Upper lobe of right lung (tissue), 1 donor: ENCODE data around the gene CELA3A. TPM values are rescaled to one million over a fixed set of nuclear protein-coding genes. Genes with fewer than 3 reads are reported as not detected.
"Not testable (repeated sequence)": the region's sequence is repeated elsewhere in the genome, so short reads cannot be mapped to it uniquely, and the experiment has no call there.

ENCODE experiments used
- ATAC-seq: fragments of 200-7000 bp; cut with Tn5 transposase; one replicate; pipeline ENCODE4 v1.9.1; 2020; ENCODE audit warnings: mild to moderate bottlenecking, moderate library complexity
- DNase-seq: peaks from one replicate; pipeline ENCODE4 v3.0.0-alpha.2; 2020
- H3K27ac ChIP-seq: fragments of 200-600 bp; one replicate; pipeline ENCODE4 v1.8.0; 2022
- H3K27me3 ChIP-seq: fragments of 200-600 bp; one replicate; pipeline ENCODE4 v1.8.0; 2022; ENCODE audit warnings: mild to moderate bottlenecking
- H3K36me3 ChIP-seq: fragments of 200-600 bp; one replicate; pipeline ENCODE4 v1.8.0; 2022
- H3K4me1 ChIP-seq: fragments of 200-600 bp; one replicate; pipeline ENCODE4 v1.8.0; 2022
- H3K4me3 ChIP-seq: fragments of 200-600 bp; one replicate; pipeline ENCODE4 v1.8.0; 2022; ENCODE audit warnings: mild to moderate bottlenecking
- H3K9me3 ChIP-seq: fragments of 200-600 bp; one replicate; pipeline ENCODE4 v1.8.0; 2022
- CTCF ChIP-seq: fragments of 200-600 bp; IDR thresholded peaks from one replicate; pipeline ENCODE4 v1.8.0; 2022; ENCODE audit warnings: antibody characterized with exemption
- intact Hi-C: fragments of 100-400 bp; cut with DNase I; formaldehyde crosslinking; loops from one replicate; pipeline ENCODE4 v1.11.0; 2022
- total RNA-seq: library from RNA; stranded (reverse); fragmentation: NEBNext Ultra II Directional; extraction: Animal tissue kit (Norgen Biotek cat#: 25700); gene quantifications from one replicate; pipeline ENCODE4 v1.2.1, GENCODE V29; 2021
- donor health status: DM: no; HTN: yes; CAD: no; lungs with severe emphysema.

CELA3A gene
- total RNA-seq, 1 donor from 2014 or later = not detected

GRCh38 chr1:21998624-21999294, 2.7 kb upstream of the CELA3A start:
- DNase-seq, H3K9me3 ChIP-seq, H3K36me3 ChIP-seq, H3K27ac ChIP-seq, intact Hi-C loops, H3K4me3 ChIP-seq, H3K4me1 ChIP-seq, ATAC-seq, H3K27me3 ChIP-seq: not testable (repeated sequence)

DNA sequence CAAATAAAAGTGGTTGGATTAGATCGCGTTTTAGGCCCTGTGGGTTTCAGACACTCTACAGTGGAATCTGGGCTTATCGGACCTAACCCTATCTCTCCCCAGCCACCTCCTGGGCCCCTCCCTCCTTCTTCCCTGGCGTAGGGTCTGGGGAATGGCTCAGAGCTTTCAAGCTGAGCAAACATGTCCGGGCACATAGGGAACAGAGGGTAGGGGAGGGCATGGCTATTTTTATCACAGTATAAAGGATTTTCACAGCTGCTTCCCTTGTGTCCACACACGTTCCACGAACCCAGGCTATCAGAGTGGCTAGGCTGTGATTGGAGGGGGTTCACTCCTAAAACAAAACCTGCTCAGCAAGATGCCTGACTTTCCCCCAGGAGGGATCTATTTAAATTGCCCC, 1.8 kb upstream of the CELA3A start:
- H3K27ac ChIP-seq, H3K27me3 ChIP-seq, H3K4me3 ChIP-seq, H3K9me3 ChIP-seq, H3K36me3 ChIP-seq, DNase-seq, H3K4me1 ChIP-seq, intact Hi-C loops: not testable (repeated sequence)
- ATAC-seq = peak; percentile 71

DNA sequence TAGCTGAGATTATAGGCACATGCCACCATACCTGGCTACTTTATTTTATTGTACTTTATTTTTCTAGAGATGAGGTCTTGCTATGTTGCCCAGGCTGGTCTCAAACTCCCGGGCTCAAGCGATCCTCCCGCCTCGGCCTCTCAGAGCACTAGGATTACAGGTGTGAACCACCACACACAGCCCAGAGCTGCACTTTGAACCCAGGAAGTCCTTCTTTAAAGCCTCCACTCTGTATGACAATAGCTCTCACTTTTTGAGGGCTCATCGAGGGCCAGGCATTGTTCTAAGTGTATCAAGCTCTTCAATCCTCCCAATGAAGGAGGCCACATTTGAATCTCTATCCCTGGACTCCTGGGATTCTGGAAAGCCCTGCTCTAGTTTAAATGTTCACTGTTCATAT, 1.0 kb downstream of the CELA3A start:
- ATAC-seq, H3K4me1 ChIP-seq, H3K9me3 ChIP-seq, H3K4me3 ChIP-seq, H3K27ac ChIP-seq, H3K36me3 ChIP-seq, intact Hi-C loops, DNase-seq, H3K27me3 ChIP-seq: not testable (repeated sequence)

- H3K4me3 ChIP-seq, DNase-seq, intact Hi-C loops, H3K27ac ChIP-seq, H3K27me3 ChIP-seq, H3K9me3 ChIP-seq, ATAC-seq, H3K4me1 ChIP-seq, H3K36me3 ChIP-seq: not testable (repeated sequence)
Observed at GRCh38 chr1:22002875-22003274, 1.4 kb downstream of the CELA3A start.

DNA sequence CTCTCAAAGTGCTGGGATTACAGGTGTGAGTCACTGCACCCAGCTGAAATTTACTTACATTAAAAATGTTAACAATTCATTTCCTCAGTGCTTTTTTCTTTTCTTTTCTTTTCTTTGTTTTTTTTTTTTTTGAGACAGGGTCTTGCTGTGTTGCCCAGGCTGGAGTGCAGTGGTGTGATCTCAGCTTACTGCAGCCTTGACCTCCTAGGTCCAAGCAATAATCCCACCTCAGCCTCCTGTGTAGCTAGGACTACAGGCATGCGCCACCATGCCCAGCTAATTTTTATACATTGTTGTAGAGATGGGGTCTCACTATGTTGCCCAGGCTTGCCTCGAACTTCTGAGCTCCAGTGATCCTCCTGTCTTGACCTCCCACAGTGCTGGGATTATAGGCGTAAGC, 2.5 kb downstream of the CELA3A start:
- H3K9me3 ChIP-seq, H3K4me3 ChIP-seq, ATAC-seq, H3K36me3 ChIP-seq, intact Hi-C loops, H3K27me3 ChIP-seq, H3K27ac ChIP-seq, H3K4me1 ChIP-seq, DNase-seq: not testable (repeated sequence)

- intact Hi-C loops, H3K9me3 ChIP-seq, H3K4me1 ChIP-seq, H3K36me3 ChIP-seq, H3K27ac ChIP-seq, H3K27me3 ChIP-seq, H3K4me3 ChIP-seq, DNase-seq: not testable (repeated sequence)
- peak; percentile 83 for ATAC-seq
- TF ChIP-seq CTCF = peak; percentile 35
Observed at GRCh38 chr1:22005261-22006149, 4.0 kb downstream of the CELA3A start.

DNA sequence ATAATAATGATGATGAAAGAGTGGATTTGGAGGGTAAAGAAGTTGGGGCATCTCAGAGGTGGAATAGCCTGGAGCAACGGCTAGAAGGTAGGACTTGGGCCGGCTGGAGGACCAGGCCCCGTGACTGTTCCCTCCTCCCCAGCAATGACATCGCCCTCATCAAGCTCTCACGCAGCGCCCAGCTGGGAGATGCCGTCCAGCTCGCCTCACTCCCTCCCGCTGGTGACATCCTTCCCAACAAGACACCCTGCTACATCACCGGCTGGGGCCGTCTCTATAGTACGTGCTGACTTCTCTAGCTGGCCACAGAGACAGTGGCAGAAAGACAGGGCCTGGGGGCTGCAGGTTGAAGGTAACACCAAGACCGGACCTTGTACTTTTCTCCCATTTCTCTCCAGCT, 5.3 kb downstream of the CELA3A start:
- H3K27me3 ChIP-seq, H3K36me3 ChIP-seq, H3K4me3 ChIP-seq, H3K4me1 ChIP-seq, H3K9me3 ChIP-seq, H3K27ac ChIP-seq, DNase-seq, intact Hi-C loops, ATAC-seq: not testable (repeated sequence)

DNA sequence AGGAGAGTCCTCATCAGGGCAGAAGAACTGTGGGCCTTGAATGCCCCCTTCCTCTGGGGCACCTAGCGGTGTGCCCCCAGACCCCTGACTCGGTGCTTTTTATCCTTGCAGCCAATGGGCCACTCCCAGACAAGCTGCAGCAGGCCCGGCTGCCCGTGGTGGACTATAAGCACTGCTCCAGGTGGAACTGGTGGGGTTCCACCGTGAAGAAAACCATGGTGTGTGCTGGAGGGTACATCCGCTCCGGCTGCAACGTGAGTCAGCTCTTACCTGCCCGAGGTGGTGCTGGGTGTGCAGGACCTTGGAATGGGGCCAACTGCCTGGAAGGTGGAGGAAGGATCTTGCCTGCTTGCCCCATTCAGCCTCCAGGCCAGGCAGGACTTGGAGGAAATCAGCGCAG, 5.8 kb downstream of the CELA3A start:
- H3K27me3 ChIP-seq, ATAC-seq, DNase-seq, H3K4me3 ChIP-seq, H3K36me3 ChIP-seq, H3K4me1 ChIP-seq, H3K9me3 ChIP-seq, H3K27ac ChIP-seq, intact Hi-C loops: not testable (repeated sequence)

DNA sequence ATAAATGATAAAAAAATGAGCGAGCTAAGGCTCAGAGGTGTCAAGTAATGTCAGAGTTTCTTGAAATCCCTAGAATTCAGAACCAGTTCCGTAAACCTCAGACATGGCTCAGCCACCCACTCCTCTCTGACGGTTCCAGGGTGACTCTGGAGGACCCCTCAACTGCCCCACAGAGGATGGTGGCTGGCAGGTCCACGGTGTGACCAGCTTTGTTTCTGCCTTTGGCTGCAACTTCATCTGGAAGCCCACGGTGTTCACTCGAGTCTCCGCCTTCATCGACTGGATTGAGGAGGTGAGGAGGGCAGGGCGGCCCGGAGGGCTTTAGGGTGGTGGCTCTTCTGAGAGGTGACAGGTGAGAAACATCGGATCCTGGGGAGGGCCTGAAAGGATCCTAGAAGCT, 8.1 kb downstream of the CELA3A start:
- ATAC-seq, H3K4me3 ChIP-seq, H3K9me3 ChIP-seq, H3K4me1 ChIP-seq, H3K27ac ChIP-seq, H3K36me3 ChIP-seq, intact Hi-C loops, DNase-seq, H3K27me3 ChIP-seq: not testable (repeated sequence)

GRCh38 chr1:22012752-22013151, 11.3 kb downstream of the CELA3A start:
- DNase-seq, H3K36me3 ChIP-seq, ATAC-seq, H3K9me3 ChIP-seq, H3K27me3 ChIP-seq, intact Hi-C loops, H3K27ac ChIP-seq, H3K4me3 ChIP-seq, H3K4me1 ChIP-seq: not testable (repeated sequence)

GRCh38 chr1:22014575-22015206, 13.2 kb downstream of the CELA3A start:
- intact Hi-C loops, ATAC-seq, DNase-seq, H3K27me3 ChIP-seq, H3K36me3 ChIP-seq, H3K4me3 ChIP-seq, H3K27ac ChIP-seq, H3K9me3 ChIP-seq, H3K4me1 ChIP-seq: not testable (repeated sequence)
